Measurements from ENCODE around the gene ARHGAP8. TPM values are rescaled to one million over a fixed set of nuclear protein-coding genes. Genes with fewer than 3 reads are reported as not detected.

Gene ARHGAP8
- total and polyA plus RNA-seq, 8 donors: 7.8 to 63.6 (median 11.3) TPM

DNA sequence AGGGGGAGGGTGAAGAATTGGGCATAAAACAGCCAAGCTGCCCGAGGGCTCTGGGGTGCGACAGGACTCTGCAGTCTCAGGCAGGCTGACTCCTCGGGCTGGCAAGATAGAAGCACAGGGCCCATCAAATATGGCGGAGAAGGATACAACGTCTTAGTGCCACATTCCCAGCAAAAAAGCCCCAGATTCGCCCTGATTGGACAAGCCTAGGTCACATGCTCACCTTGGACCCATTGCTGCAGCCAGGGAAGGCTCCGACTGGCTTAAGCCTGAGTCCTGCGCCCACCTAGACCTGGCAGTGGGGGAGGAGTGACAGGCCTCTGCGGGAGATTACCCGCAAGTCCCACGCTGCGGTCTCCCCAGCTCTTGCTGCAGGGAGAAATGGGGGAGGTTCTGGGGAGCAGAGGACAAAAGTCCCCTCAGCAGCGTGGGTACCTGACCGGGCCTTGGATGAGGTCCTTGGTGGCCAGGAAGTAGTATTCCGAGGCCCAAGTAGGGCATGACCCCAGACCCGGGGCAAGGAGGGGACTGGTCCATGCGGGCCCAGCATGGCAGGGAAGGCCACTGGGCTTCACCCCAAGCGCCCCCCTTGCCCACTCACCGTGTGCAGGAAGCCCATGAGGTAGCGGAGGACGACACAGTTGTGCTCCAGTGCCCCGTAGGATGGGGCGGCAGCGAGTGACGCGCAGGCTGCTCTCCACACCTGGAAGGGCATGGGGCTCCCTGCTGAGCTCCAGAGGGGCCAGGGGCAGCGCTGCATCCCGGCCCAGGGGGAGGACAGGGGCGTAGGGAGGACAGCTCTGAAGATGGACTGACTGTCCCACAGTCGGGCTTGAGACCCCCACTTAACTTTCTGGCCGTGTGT is 113.0 kb downstream of the ARHGAP8 start:
- H3K27me3 ChIP-seq: no peaks in the 10 kb centered on the region
- WGBS, 5 donors: 81 to 86% (median 85%) methylated on average over 18 to 31 of the region's 31 CpGs

DNA sequence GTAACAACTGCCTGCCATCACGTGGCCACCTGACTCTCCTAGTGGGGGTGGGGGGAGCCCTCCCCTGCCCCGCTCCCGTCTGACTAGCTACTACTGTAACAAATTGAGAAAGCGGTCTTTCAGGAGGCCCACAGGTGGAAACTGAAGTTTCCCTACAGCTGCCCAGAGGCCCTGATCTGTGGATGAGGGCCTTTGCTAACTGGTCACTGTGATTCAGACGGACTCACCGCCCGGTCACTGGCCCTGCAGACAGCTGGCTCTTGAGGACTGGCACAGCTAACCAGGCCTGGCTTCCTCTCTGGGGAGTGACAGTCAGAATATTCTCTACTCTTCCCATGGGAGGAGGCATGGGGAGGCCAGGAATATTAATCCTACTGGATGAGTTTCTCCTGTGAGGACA is 116.8 kb downstream of the ARHGAP8 start:
- Histone ChIP-seq H3K36me3 (no peaks in the 10 kb centered on the region), H3K9me3 (peaks cover 0 to 12% (median 8%) of the 10 kb centered on the region in 4 donors), H3K27ac (no peak overlapping the region), H3K4me3 (no peak overlapping the region), H3K4me1 (no peaks in the 10 kb centered on the region), H3K27me3 (no peaks in the 10 kb centered on the region)
- TF ChIP-seq POLR2A (IDR thresholded peaks at IDR 0.05): no peak
- TF ChIP-seq, protein P1, sequence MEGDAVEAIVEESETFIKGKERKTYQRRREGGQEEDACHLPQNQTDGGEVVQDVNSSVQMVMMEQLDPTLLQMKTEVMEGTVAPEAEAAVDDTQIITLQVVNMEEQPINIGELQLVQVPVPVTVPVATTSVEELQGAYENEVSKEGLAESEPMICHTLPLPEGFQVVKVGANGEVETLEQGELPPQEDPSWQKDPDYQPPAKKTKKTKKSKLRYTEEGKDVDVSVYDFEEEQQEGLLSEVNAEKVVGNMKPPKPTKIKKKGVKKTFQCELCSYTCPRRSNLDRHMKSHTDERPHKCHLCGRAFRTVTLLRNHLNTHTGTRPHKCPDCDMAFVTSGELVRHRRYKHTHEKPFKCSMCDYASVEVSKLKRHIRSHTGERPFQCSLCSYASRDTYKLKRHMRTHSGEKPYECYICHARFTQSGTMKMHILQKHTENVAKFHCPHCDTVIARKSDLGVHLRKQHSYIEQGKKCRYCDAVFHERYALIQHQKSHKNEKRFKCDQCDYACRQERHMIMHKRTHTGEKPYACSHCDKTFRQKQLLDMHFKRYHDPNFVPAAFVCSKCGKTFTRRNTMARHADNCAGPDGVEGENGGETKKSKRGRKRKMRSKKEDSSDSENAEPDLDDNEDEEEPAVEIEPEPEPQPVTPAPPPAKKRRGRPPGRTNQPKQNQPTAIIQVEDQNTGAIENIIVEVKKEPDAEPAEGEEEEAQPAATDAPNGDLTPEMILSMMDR (IDR thresholded peaks at IDR 0.05): no peak
- intact Hi-C loops (cut with DNase I; ENCODE audit: low total_unique reads): no loop called here
- DNase-seq: no peak
- WGBS, 5 donors: 83 to 94% (median 86%) methylated on average over 7 of the region's 7 CpGs

More for the DNA sequence above, 113.0 kb downstream of the ARHGAP8 start:
- no peak for DNase-seq
- TF ChIP-seq, protein P1 (IDR thresholded peaks at IDR 0.05): no peak
- TF ChIP-seq POLR2A (IDR thresholded peaks at IDR 0.05) (no peak), POLR2AphosphoS5 (IDR thresholded peaks at IDR 0.05) (no peak), EP300 (IDR thresholded peaks at IDR 0.05) (no peak)
- H3K4me1 ChIP-seq: no peaks in the 10 kb centered on the region
- H3K27ac ChIP-seq: no peak overlapping the region
- H3K9me3 ChIP-seq: no peaks in the 10 kb centered on the region
- H3K4me3 ChIP-seq: no peak overlapping the region
- intact Hi-C loops (cut with DNase I; ENCODE audit: low total_unique reads): no loop called here
- H3K36me3 ChIP-seq: peaks cover 0 to 10% (median 0%) of the 10 kb centered on the region in 4 donors

DNA sequence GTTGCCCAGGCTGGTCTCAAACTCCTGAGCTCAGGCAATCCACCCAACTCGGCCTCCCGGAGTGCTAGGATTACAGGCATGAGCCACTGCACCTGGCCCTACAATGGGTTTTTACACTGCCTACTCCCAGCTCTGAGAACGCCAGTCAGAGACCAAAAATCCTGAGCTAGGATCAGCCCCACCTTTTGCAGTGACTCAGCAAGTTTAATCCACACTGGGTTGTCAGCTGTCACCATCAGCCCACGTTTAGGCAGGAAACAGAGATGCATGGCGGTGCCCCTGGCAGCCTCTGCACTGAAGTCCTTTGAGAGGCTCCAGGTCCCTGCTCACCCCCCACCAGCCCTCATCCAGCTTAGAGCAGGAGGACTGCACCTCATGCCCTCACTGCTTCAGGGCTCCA is 117.6 kb downstream of the ARHGAP8 start:
- no peak overlapping the region for H3K4me3 ChIP-seq
- peaks cover 0 to 12% (median 8%) of the 10 kb centered on the region in 4 donors for H3K9me3 ChIP-seq
- no peak overlapping the region for H3K27ac ChIP-seq
- intact Hi-C loops (cut with DNase I; ENCODE audit: low total_unique reads): no loop called here
- WGBS, 5 donors: 29 to 49% (median 37%) methylated on average over 5 of the region's 5 CpGs
- no peak for TF ChIP-seq POLR2AphosphoS5 (IDR thresholded peaks at IDR 0.05)
- no peak for TF ChIP-seq POLR2A (IDR thresholded peaks at IDR 0.05)
- TF ChIP-seq, protein P1 (IDR thresholded peaks at IDR 0.05): no peak
- TF ChIP-seq EP300 (IDR thresholded peaks at IDR 0.05): no peak
- DNase-seq: peak in 1 of 2 donors; percentile 48
- no peaks in the 10 kb centered on the region for H3K36me3 ChIP-seq
- H3K4me1 ChIP-seq: no peaks in the 10 kb centered on the region
- H3K27me3 ChIP-seq: no peaks in the 10 kb centered on the region

DNA sequence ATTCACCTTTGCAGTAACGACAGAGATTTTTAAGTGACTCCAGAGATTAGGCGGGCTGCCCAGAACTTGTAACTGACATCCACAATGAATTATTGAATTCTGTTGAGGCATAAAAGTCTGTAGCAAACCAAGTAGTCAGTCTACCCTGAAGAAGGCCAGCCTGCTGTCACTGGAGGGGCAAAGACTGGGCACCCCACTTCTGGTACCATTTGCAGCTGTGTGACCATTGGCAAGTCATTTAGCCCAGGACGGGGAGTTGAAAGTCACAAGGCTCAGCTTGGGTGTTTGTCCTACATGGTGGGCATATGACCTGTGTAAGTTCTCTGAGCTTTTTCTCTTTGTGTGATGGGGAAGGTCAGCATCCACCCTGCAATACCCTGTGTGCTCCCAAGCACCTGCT is 119.4 kb downstream of the ARHGAP8 start:
- no peaks in the 10 kb centered on the region for H3K27me3 ChIP-seq
- no peak for TF ChIP-seq POLR2AphosphoS5 (IDR thresholded peaks at IDR 0.05)
- DNase-seq: no peak
- H3K27ac ChIP-seq: no peak overlapping the region
- intact Hi-C loops (cut with DNase I; ENCODE audit: low total_unique reads): no loop called here
- no peaks in the 10 kb centered on the region for H3K36me3 ChIP-seq
- 89 to 94% (median 91%) methylated on average over 3 of the region's 3 CpGs for WGBS, 5 donors
- no peak overlapping the region for H3K4me3 ChIP-seq
- no peaks in the 10 kb centered on the region for H3K4me1 ChIP-seq
- H3K9me3 ChIP-seq: peaks cover 0 to 15% (median 11%) of the 10 kb centered on the region in 4 donors

DNA sequence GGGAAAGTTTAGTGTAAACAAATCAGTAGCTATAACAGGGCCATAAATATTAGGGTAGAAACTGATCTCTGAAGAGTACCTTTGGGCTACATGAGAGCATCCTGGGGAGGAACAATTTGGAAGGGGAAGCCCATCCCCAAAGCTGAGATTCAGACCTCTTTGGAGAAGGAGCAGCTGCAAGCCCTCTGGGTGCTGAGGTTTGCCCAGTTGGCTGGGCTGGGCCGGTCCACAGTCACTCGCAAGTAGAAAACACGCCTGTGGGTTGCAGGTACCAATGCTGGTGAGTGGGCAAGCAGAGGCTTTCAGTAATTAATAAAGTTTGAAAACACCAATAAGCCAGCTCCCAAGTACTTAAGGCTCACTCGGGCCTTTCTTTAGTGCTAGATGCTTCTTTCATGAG is 124.5 kb downstream of the ARHGAP8 start:
- no peaks in the 10 kb centered on the region for H3K4me1 ChIP-seq
- H3K4me3 ChIP-seq: no peak overlapping the region
- TF ChIP-seq POLR2AphosphoS5 (IDR thresholded peaks at IDR 0.05): no peak
- TF ChIP-seq, protein P1 (IDR thresholded peaks at IDR 0.05): no peak
- TF ChIP-seq POLR2A (IDR thresholded peaks at IDR 0.05): no peak
- TF ChIP-seq EP300 (IDR thresholded peaks at IDR 0.05): no peak
- WGBS, 5 donors: 84 to 97% (median 93%) methylated on average over 4 of the region's 4 CpGs
- peaks cover 0 to 5% (median 0%) of the 10 kb centered on the region in 4 donors for H3K36me3 ChIP-seq
- peaks cover 0 to 20% (median 13%) of the 10 kb centered on the region in 4 donors for H3K9me3 ChIP-seq
- no peaks in the 10 kb centered on the region for H3K27me3 ChIP-seq
- H3K27ac ChIP-seq: no peak overlapping the region
- no peak for DNase-seq
- intact Hi-C loops (cut with DNase I; ENCODE audit: low total_unique reads): no loop called here
